Prostate gland (tissue), 2 donors: ENCODE data around the gene HCRT. TPM values are rescaled to one million over a fixed set of nuclear protein-coding genes. Genes with fewer than 3 reads are reported as not detected.

Experiments used
- DNase-seq: peaks from one replicate; pipeline ENCODE4 v3.0.0-alpha.2; 2019; ENCODE audit warnings: low spot score
- H3K27ac ChIP-seq, 2 donors: fragments of 200-600 bp; sonication (generic); 2 replicates each; pipeline ENCODE4 v1.5.1; 2017 to 2019
- H3K27me3 ChIP-seq: fragments of 200-600 bp; sonication (generic); replicated peaks from 2 replicates; pipeline ENCODE4 v1.5.1; 2019; ENCODE audit not compliant: insufficient read depth
- H3K36me3 ChIP-seq, 2 donors: fragments of 200-600 bp; sonication (generic); 1 replicate in 1 of 2; 2 replicates in 1 of 2; pipeline versions ENCODE4 v1.5.1 to v1.8.1; 2017 to 2019
- H3K4me1 ChIP-seq: fragments of 200-600 bp; sonication (generic); replicated peaks from 2 replicates; pipeline ENCODE4 v1.5.1; 2019
- H3K4me3 ChIP-seq, 2 donors: fragments of 200-600 bp; sonication (generic); 2 replicates each; pipeline ENCODE4 v1.5.1; 2017 to 2019
- H3K9me3 ChIP-seq: fragments of 200-600 bp; sonication (generic); 2 replicates; pipeline ENCODE4 v1.5.1; 2017
- POLR2A ChIP-seq: fragments of 450-650 bp; IDR thresholded peaks from one replicate; pipeline ENCODE4 v1.6.1; 2016; ENCODE audit warnings: antibody characterized with exemption, mild to moderate bottlenecking
- POLR2AphosphoS5 ChIP-seq: sonication (generic); formaldehyde crosslinking; IDR thresholded peaks from one replicate; pipeline ENCODE4 v1.6.1; 2017; ENCODE audit warnings: antibody characterized with exemption
- WGBS: methylation state at CpG from one replicate; pipeline ENCODE4 v1.1.5; 2018; 5-methylcytosine and 5-hydroxymethylcytosine counted together
- intact Hi-C: fragments of 100-400 bp; cut with DNase I; formaldehyde crosslinking; loops from one replicate; pipeline ENCODE4 v1.14.2; 2022
- total RNA-seq, 2 donors: library from RNA; depleted of rRNA; stranded (reverse); fragments of >200 nt; gene quantifications; one replicate each; pipeline ENCODE4 v1.1.0, GENCODE V29; 2016
- TF ChIP-seq, protein P1 (sequence below), 4 experiments: fragments of 200-600 bp in 2 of 4; fragments of 450-650 bp in 2 of 4; sonication (generic) in 2 of 4; IDR thresholded peaks; 1 replicate in 3 of 4; 2 replicates in 1 of 4; pipeline ENCODE4 v1.5.1; 2016 to 2019; ENCODE audit warnings: antibody characterized with exemption in 4 of 4, mild to moderate bottlenecking in 2 of 4, moderate library complexity in 2 of 4

HCRT gene
- total RNA-seq, 2 donors from 2014 or later: not detected

DNA sequence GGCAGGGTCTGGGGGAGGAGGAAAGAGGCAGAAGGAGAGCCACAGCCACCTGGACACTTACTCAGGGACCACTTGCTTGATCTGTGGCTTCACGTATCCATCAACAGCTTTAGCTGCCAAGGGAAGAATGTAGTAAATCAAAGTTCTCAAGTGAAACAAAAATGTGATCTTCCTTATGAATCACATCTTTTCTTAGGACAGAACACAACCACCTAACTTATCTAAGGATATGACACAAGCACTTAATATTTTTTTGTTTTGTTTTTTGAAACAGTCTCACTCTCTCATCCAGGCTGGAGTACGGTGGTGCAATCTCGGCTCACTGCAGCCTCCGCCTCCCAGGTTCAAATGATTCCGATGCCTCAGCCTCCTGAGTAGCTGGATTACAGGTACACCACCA, 17.4 kb upstream of the HCRT start:
- no peak for DNase-seq
- 90% methylated on average over 5 of the region's 5 CpGs for WGBS
- intact Hi-C loops: no loop called here
- no peak overlapping the region for H3K4me3 ChIP-seq
- no peak overlapping the region for H3K27ac ChIP-seq
- H3K4me1 ChIP-seq: no peaks in the 10 kb centered on the region
- peaks cover 0 to 11% of the 10 kb centered on the region in 2 donors for H3K36me3 ChIP-seq
- H3K9me3 ChIP-seq: no peaks in the 10 kb centered on the region
- H3K27me3 ChIP-seq: no peaks in the 10 kb centered on the region
- TF ChIP-seq, protein P1, sequence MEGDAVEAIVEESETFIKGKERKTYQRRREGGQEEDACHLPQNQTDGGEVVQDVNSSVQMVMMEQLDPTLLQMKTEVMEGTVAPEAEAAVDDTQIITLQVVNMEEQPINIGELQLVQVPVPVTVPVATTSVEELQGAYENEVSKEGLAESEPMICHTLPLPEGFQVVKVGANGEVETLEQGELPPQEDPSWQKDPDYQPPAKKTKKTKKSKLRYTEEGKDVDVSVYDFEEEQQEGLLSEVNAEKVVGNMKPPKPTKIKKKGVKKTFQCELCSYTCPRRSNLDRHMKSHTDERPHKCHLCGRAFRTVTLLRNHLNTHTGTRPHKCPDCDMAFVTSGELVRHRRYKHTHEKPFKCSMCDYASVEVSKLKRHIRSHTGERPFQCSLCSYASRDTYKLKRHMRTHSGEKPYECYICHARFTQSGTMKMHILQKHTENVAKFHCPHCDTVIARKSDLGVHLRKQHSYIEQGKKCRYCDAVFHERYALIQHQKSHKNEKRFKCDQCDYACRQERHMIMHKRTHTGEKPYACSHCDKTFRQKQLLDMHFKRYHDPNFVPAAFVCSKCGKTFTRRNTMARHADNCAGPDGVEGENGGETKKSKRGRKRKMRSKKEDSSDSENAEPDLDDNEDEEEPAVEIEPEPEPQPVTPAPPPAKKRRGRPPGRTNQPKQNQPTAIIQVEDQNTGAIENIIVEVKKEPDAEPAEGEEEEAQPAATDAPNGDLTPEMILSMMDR (IDR thresholded peaks at IDR 0.05): no peak
- TF ChIP-seq POLR2AphosphoS5 (no peak), POLR2A (no peak)

DNA sequence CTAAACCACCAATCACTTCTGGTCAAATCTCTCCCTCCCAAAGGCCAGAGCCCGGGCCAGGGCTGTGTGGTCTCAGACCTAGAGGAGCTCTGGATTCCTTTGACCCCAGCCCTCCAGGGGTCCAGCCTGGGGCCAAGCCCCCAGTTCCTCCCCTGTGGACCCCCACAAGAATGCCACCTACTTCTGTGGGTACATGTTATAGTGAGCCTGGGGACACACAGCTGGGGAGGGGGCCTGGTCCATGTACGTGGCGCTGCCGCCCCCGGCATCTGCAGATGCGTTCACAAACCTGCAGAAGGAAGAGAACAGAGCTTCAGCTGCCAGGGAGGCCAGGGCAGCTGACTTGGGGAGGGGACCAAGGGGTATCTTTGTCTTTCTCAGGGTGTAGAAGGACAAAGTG, 16.9 kb upstream of the HCRT start:
- intact Hi-C loops: no loop called here
- Histone ChIP-seq H3K9me3 (no peaks in the 10 kb centered on the region), H3K4me1 (no peaks in the 10 kb centered on the region), H3K4me3 (no peak overlapping the region), H3K27me3 (no peaks in the 10 kb centered on the region), H3K36me3 (peaks cover 0 to 11% of the 10 kb centered on the region in 2 donors), H3K27ac (no peak overlapping the region)
- DNase-seq: no peak
- whole genome bisulfite sequencing: 95% methylated on average over 6 of the region's 6 CpGs
- no peak for TF ChIP-seq POLR2AphosphoS5
- TF ChIP-seq, protein P1 (IDR thresholded peaks at IDR 0.05): no peak
- TF ChIP-seq POLR2A: no peak

DNA sequence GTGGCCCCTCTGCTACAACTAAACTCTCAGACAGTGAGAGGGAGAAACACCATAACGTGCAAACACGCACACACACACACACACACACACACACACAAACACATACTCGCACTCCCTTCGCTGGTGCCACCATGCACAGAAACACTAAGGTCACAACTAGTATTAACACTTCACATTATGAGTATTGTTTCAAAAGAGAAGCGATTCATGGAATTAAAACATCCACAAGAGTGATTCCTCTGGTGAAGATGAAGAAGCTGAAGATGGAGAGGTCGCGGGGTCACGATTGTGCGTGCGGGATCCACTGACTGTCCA, 16.2 kb upstream of the HCRT start:
- intact Hi-C loops: no loop called here
- TF ChIP-seq POLR2A (no peak), POLR2AphosphoS5 (no peak)
- TF ChIP-seq, protein P1 (IDR thresholded peaks at IDR 0.05): no peak
- peaks cover 0 to 10% of the 10 kb centered on the region in 2 donors for H3K36me3 ChIP-seq
- no peak for DNase-seq
- no peaks in the 10 kb centered on the region for H3K27me3 ChIP-seq
- H3K4me1 ChIP-seq: no peaks in the 10 kb centered on the region
- WGBS: 90% methylated on average over 10 of the region's 10 CpGs
- no peak overlapping the region for H3K27ac ChIP-seq
- H3K9me3 ChIP-seq: no peaks in the 10 kb centered on the region
- no peak overlapping the region for H3K4me3 ChIP-seq

DNA sequence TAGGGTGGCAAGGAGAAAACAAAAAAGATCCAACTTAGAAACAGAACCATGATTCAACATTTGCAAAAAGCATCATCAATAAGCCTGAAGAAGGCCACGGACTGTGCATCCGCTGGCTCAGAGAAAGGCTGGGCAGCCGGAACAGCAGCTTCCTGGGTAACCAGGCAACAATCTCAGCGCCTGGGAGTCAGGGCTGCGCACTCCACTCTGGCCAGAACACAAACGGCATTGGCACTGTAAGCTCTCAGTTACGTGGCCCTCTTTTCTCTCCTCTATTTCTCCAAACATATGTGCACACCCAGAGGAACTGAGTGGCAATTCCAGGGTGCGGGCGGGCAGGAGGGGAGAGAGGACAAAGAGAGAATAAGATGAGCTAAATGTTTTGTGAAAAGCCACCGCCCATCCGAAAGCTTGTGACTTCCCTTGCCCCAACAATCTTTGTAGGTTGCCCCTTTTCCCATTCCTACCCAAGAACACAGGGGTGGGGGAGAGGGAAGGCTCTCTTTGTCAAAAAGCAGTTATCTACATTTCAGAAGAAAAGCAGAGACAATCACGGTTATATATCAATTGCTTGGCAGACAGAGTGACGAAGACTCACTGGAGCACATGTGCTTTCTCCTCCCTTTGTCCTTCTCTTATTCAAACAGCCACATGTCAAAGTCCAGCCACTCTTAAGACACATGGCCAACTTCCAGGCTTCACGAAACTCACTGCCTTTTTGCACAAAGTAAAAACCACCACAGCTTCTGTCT, 15.6 kb upstream of the HCRT start:
- Histone ChIP-seq H3K4me3 (no peak overlapping the region), H3K4me1 (no peaks in the 10 kb centered on the region), H3K36me3 (peaks cover 0 to 5% of the 10 kb centered on the region in 2 donors), H3K27me3 (no peaks in the 10 kb centered on the region), H3K9me3 (no peaks in the 10 kb centered on the region), H3K27ac (no peak overlapping the region)
- DNase-seq: no peak
- intact Hi-C loops: no loop called here
- TF ChIP-seq, protein P1 (IDR thresholded peaks at IDR 0.05): no peak
- no peak for TF ChIP-seq POLR2A
- TF ChIP-seq POLR2AphosphoS5: no peak
- WGBS: 62% methylated on average over 14 of the region's 14 CpGs

DNA sequence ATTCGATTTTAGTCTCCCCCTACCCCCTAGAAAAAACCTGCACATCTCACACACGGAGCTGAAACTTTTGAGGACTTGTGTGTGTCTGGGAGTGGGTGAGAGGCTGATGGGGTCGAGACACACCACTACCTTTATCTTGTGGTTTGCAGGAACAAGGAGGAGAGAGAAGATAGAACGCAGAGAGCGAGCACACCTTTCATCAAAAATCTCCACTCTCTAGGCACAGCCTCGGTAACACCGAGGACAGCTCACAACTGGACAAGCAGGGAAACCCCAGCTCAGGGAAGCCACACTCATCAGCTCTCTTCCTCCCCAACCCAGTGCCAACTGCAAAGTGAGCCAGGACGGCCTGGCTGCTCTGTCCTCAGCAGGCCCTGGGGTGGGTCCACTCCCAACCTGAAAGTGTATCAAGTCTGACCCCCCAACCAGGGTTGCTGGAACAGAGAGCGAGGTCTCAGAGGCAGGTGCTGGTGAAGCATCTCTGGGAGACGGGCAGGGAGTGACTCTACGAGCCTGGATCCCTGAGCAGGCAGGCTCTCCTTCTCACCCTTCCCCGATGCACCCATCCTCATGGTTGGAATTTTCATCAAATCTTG, 14.3 kb upstream of the HCRT start:
- intact Hi-C loops: no loop called here
- no peak for TF ChIP-seq POLR2A
- TF ChIP-seq, protein P1 (IDR thresholded peaks at IDR 0.05): no peak
- no peak for TF ChIP-seq POLR2AphosphoS5
- Histone ChIP-seq H3K27ac (no peak overlapping the region), H3K36me3 (peaks cover 0 to 5% of the 10 kb centered on the region in 2 donors), H3K9me3 (no peaks in the 10 kb centered on the region), H3K4me3 (no peak overlapping the region), H3K27me3 (no peaks in the 10 kb centered on the region), H3K4me1 (no peaks in the 10 kb centered on the region)
- DNase-seq: no peak
- WGBS: 81% methylated on average over 12 of the region's 12 CpGs
